ENCODE data around the gene TMEM131L. TPM values are rescaled to one million over a fixed set of nuclear protein-coding genes. Genes with fewer than 3 reads are reported as not detected.

The TMEM131L gene
- polyA plus RNA-seq, 1 donor (not counting 4 experiments of a cell fraction or from before 2014, with no cell fraction given) = 10.3 TPM

- no peak for DNase-seq (ENCODE audit: low read depth, low spot score)
- dilution Hi-C loops (cut with MboI; ENCODE audit: extremely low pct_ligation_motif_present, low sequenced_read_pairs) = no loop called here
- no peak overlapping the region for H2AFZ ChIP-seq (ENCODE audit: control insufficient read depth, low read length)
- TF ChIP-seq, protein P1, sequence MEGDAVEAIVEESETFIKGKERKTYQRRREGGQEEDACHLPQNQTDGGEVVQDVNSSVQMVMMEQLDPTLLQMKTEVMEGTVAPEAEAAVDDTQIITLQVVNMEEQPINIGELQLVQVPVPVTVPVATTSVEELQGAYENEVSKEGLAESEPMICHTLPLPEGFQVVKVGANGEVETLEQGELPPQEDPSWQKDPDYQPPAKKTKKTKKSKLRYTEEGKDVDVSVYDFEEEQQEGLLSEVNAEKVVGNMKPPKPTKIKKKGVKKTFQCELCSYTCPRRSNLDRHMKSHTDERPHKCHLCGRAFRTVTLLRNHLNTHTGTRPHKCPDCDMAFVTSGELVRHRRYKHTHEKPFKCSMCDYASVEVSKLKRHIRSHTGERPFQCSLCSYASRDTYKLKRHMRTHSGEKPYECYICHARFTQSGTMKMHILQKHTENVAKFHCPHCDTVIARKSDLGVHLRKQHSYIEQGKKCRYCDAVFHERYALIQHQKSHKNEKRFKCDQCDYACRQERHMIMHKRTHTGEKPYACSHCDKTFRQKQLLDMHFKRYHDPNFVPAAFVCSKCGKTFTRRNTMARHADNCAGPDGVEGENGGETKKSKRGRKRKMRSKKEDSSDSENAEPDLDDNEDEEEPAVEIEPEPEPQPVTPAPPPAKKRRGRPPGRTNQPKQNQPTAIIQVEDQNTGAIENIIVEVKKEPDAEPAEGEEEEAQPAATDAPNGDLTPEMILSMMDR (optimal IDR thresholded peaks at IDR 0.05 in 1 of 3, IDR thresholded peaks at IDR 0.05 in 1 of 3, conservative IDR thresholded peaks at IDR 0.05 in 1 of 3; ENCODE audit: extremely low read depth in 1 of 3, insufficient read depth in 2 of 3, low read length in 3 of 3) = no peak
- no peak for TF ChIP-seq EZH2 (IDR thresholded peaks at IDR 0.05; ENCODE audit: low read length)
- H3K4me1 ChIP-seq (ENCODE audit: control insufficient read depth, extremely low read depth, insufficient read depth, low read length) = no peaks in the 10 kb centered on the region
- no peaks in the 10 kb centered on the region for H4K20me1 ChIP-seq (ENCODE audit: control insufficient read depth, extremely low read depth, insufficient read depth, low read length)
- no peaks in the 10 kb centered on the region for H3K9me1 ChIP-seq (ENCODE audit: control insufficient read depth, extremely low read depth, insufficient read depth, low read length)
- H3K4me3 ChIP-seq (ENCODE audit: control insufficient read depth in 2 of 3, extremely low read depth in 1 of 3, insufficient read depth in 2 of 3, low read depth in 1 of 3, low read length in 3 of 3) = no peak overlapping the region
- H3K79me2 ChIP-seq (ENCODE audit: control insufficient read depth, insufficient read depth, low read length) = no peaks in the 10 kb centered on the region
- H3K4me2 ChIP-seq (ENCODE audit: control insufficient read depth, extremely low read depth, insufficient read depth, low read depth, low read length) = no peak overlapping the region
- H3K27ac ChIP-seq (ENCODE audit: control insufficient read depth, insufficient read depth, low read length) = no peak overlapping the region
- H3K9me3 ChIP-seq (ENCODE audit: control insufficient read depth, low read depth, low read length) = no peaks in the 10 kb centered on the region
- no peak for FAIRE-seq
- H3K36me3 ChIP-seq (ENCODE audit: control insufficient read depth in 2 of 2, extremely low read depth in 1 of 2, insufficient read depth in 2 of 2, low read length in 2 of 2) = peaks cover 5 to 19% of the 10 kb centered on the region in 2 experiments
- no peak overlapping the region for H3K9ac ChIP-seq (ENCODE audit: control insufficient read depth, extremely low read depth, insufficient read depth, low read length)
- no peaks in the 10 kb centered on the region for H3K27me3 ChIP-seq (ENCODE audit: control insufficient read depth, extremely low read depth, insufficient read depth, low read length)
Observed at GRCh38 chr4:153637201-153637600, 171.0 kb downstream of the TMEM131L start.

GRCh38 chr4:153638011-153638410 lies 171.9 kb downstream of the TMEM131L start:
- FAIRE-seq (no peak), DNase-seq (ENCODE audit: low read depth, low spot score) (no peak)

More at GRCh38 chr4:153638011-153638410, 171.9 kb downstream of the TMEM131L start:
- H3K9ac ChIP-seq (ENCODE audit: control insufficient read depth, extremely low read depth, insufficient read depth, low read length) = no peak overlapping the region
- dilution Hi-C loops (cut with MboI; ENCODE audit: extremely low pct_ligation_motif_present, low sequenced_read_pairs) = no loop called here
- H3K9me3 ChIP-seq (ENCODE audit: control insufficient read depth, low read depth, low read length) = no peaks in the 10 kb centered on the region
- TF ChIP-seq EZH2 (IDR thresholded peaks at IDR 0.05; ENCODE audit: low read length) = no peak
- TF ChIP-seq, protein P1 (optimal IDR thresholded peaks at IDR 0.05 in 1 of 3, IDR thresholded peaks at IDR 0.05 in 1 of 3, conservative IDR thresholded peaks at IDR 0.05 in 1 of 3; ENCODE audit: extremely low read depth in 1 of 3, insufficient read depth in 2 of 3, low read length in 3 of 3) = no peak
- H3K36me3 ChIP-seq (ENCODE audit: control insufficient read depth in 2 of 2, extremely low read depth in 1 of 2, insufficient read depth in 2 of 2, low read length in 2 of 2) = peaks cover 5 to 19% of the 10 kb centered on the region in 2 experiments
- peaks cover 2% of the 10 kb centered on the region for H3K4me1 ChIP-seq (ENCODE audit: control insufficient read depth, extremely low read depth, insufficient read depth, low read length)
- no peak overlapping the region for H3K4me2 ChIP-seq (ENCODE audit: control insufficient read depth, extremely low read depth, insufficient read depth, low read depth, low read length)
- H3K27ac ChIP-seq (ENCODE audit: control insufficient read depth, insufficient read depth, low read length) = no peak overlapping the region
- no peak overlapping the region for H2AFZ ChIP-seq (ENCODE audit: control insufficient read depth, low read length)
- H4K20me1 ChIP-seq (ENCODE audit: control insufficient read depth, extremely low read depth, insufficient read depth, low read length) = no peaks in the 10 kb centered on the region
- H3K27me3 ChIP-seq (ENCODE audit: control insufficient read depth, extremely low read depth, insufficient read depth, low read length) = no peaks in the 10 kb centered on the region
- no peaks in the 10 kb centered on the region for H3K79me2 ChIP-seq (ENCODE audit: control insufficient read depth, insufficient read depth, low read length)
- no peaks in the 10 kb centered on the region for H3K9me1 ChIP-seq (ENCODE audit: control insufficient read depth, extremely low read depth, insufficient read depth, low read length)
- H3K4me3 ChIP-seq (ENCODE audit: control insufficient read depth in 2 of 3, extremely low read depth in 1 of 3, insufficient read depth in 2 of 3, low read depth in 1 of 3, low read length in 3 of 3) = no peak overlapping the region

Data from keratinocyte (primary cell).